GM18873 (cell line): Measurements from ENCODE around the gene SRP14.
"Not testable (repeated sequence)": the region's sequence is repeated elsewhere in the genome, so short reads cannot be mapped to it uniquely, and the experiment has no call there.

Source experiments
- ATAC-seq: cut with Tn5 transposase; IDR thresholded peaks from one replicate; pipeline ENCODE4 v1.9.1; 2021; ENCODE audit warnings: mild to moderate bottlenecking, moderate library complexity, moderate number of reproducible peaks; ENCODE audit not compliant: unreplicated experiment, low FRiP score

Gene SRP14

DNA sequence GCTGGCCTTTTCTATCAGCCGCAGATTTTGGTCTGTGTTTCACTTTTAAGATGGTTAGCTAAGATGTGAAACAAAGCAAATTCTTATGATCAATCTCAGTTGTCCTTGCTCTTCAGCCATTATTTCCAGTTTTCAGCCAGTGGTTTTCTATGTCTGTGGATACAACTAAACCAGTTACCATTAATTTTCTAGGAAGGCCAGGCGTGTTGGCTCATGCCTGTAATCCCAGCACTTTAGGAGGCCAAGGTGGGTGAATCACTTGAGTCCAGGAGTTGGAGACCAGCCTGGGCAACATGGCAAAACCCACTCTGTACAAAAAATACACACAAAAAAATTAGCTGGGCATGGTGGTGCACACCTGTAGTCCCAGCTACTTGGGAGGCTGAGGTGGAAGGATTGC is 42.8 kb downstream of the SRP14 start:
- not testable (repeated sequence) for ATAC-seq

DNA sequence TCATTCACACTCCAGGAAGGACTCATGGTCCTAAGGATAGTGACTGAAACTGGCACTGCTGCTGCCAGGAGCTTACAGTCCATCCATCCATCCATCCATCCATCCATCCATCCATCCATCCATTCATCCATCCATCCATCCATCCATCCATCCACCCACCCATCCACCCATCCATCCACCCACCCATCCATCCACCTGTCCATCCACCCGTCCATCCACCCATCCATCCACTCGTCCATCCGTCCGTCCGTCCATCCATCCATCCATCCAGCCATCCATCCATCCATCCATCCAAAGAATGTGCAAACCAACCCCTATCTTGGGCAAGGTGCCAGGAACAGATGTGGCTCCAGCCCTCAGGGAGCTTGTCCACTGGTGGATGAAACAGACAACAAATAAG is 46.0 kb downstream of the SRP14 start:
- not testable (repeated sequence) for ATAC-seq

DNA sequence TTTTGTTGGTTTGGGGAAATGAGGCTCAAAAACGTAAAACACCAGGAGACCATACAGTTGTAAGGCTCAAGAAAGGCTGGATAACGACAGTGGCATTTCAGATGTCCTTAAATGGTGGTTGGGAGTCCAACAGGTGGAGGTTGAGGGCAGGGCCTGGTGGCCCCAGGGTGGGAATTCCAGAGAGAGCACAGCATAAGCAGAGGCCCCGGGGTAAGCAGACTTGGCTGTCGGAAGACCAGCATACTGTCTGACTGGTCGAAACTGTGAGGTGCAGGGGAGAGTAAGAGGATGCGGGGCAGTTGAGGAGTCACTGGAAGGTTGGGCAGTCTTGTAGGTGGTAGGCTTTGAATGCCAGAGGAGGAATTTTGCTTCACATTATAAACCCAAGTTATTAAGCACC is 48.3 kb downstream of the SRP14 start:
- ATAC-seq: no peak

DNA sequence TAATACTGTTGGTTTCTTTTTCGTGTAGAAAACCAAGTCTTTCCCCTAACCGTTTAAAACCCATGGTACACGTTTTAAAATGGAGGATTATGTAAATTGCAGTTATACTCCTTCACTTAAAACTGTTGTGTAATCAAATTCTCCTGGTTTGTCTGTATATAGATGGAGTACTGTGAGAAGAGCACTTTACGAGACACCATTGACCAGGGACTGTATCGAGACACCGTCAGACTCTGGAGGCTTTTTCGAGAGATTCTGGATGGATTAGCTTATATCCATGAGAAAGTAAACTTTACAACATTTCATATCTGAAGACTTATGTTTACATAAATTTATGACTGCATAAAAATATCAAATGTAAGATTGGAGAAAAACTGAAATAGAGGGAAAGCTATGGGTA is 51.2 kb downstream of the SRP14 start:
- no peak for ATAC-seq
